Stimulated activated CD8-positive, alpha-beta memory T cell treated with anti-CD3 and anti-CD28 coated beads, Interleukin-7, amount 100 ng/mL, for 4 hours (primary cell): Measurements from ENCODE around the gene SIMC1.
A peak's percentile ranks its signal among the peaks of the same experiment; 100 is the strongest.

Source experiments
- DNase-seq, 2 donors: peaks; one replicate each; pipeline ENCODE4 v3.0.0-alpha.2; 2020; ENCODE audit warnings: low read depth in 2 of 2

Gene SIMC1

GRCh38 chr5:176364765-176365350 is 126.6 kb downstream of the SIMC1 start:
- no peak for DNase-seq

- DNase-seq: peak; percentile 22 to 58
Measured at GRCh38 chr5:176365351-176366231, 127.4 kb downstream of the SIMC1 start, which contains the start of gene ARL10. Gene ARL10, plus strand, starts transcription at chr5:176365487. Its CDS starts 77 bp downstream, at chr5:176365564.

- DNase-seq: no peak
Measured at GRCh38 chr5:176366232-176366894, 128.1 kb downstream of the SIMC1 start.

GRCh38 chr5:176368726-176369125 is 130.5 kb downstream of the SIMC1 start:
- DNase-seq: no peak

- no peak for DNase-seq
Measured at GRCh38 chr5:176369934-176370711, 131.9 kb downstream of the SIMC1 start.

DNA sequence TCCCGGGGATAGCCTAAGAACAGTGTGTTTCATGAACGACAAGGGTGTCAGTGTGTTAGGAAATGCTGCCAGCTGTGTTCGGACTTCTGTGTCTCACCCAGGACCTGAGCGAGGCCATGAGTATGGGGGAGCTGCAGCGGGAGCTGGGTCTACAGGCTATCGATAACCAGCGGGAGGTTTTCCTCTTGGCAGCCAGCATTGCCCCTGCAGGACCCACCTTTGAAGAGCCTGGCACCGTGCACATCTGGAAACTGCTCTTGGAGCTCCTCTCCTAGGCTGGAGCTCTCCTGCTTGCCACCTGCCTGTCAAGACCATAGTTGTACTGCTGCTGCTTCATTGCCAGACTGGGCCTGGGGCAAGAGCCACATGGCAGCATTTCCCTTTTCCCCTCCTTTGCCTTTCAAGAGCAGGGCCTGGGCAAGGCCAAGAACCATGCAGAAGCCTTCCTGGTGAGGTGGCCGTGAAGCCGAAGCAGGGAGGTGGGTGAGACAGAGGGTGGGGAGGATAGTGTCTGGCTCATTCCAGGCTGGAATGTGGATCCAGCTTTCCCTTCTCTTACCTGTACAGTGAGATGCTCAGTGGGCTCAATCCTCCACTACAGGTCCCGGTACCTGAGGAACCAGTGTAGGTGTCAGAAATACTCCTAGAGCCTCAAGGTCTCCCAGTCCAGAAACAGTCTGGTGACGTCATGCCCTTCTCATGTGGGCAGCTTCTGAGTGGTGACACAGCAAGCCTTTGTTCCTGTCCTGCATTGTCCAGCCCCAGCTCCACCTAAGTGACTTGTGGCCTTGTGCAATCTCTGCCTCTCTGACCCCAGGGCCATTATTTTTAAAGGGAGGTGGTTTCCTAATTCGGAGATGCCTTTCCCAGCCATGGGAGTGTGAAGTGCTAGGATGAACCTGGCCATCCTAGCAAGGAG is 133.7 kb downstream of the SIMC1 start:
- DNase-seq: no peak

- no peak for DNase-seq
Measured at GRCh38 chr5:176373100-176373818, 135.0 kb downstream of the SIMC1 start.

DNA sequence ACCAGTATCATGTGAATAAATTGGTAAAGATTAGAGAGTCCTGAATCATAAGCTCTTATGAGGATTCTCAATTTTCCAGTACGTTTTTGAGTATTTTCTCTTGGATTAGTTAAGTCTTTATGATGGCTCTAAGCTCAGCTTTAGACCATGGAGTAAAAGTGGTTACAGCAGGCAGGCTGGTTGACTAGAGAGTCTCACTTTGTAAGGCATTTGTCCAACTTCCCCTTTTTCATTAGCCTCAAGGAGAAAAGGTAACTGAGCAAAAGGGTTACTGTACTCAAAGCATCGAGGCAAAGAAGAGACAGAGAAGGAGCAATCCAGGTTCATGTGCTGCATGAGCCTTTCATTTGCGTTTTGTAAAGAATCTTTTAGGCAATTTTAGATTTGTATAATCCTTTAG is 141.7 kb downstream of the SIMC1 start:
- no peak for DNase-seq

DNA sequence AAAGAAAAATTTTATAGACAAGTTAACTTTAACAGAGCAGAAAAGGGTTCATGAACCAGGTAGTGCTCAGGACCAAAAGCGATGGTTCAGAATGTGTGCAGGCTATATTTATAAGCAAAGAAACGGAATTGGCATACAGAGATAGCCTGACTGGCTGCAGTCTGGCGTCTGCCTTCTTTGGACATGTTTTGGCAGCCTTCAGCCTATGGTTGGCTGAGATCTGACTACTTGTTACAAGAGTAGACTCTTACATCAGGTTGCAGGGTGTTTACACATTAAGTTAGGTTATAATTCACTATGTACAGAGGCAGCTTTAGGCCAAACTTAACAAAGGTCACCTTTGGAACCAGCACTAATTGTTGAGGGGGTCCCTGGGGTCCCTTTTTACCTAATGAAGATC is 143.2 kb downstream of the SIMC1 start:
- no peak for DNase-seq

- DNase-seq: no peak
Measured at GRCh38 chr5:176381979-176382378, 143.8 kb downstream of the SIMC1 start.

DNA sequence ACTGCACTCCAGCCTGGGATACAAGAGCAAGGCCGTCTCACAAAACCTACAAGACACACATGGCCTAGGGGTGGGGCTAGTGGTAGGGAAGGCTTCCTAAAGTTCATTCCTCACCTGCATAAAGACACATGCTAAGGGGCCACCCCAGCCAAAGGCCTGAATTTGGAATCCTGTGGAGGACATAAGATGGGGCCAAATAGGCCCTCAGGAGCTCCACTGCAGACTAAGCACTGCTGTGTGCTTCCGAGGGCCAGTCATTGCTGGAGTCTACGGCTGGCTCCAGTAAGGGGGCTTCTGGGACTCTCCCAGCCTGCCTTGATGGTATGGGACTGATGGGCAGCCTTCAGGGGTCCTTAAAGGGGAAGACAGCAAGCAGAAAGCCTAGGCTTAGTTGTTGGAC is 144.5 kb downstream of the SIMC1 start:
- DNase-seq: no peak

GRCh38 chr5:176383248-176383905 is 145.2 kb downstream of the SIMC1 start:
- DNase-seq: no peak

GRCh38 chr5:176383961-176384360 is 145.7 kb downstream of the SIMC1 start:
- no peak for DNase-seq

GRCh38 chr5:176384366-176384930 is 146.2 kb downstream of the SIMC1 start:
- no peak for DNase-seq

DNA sequence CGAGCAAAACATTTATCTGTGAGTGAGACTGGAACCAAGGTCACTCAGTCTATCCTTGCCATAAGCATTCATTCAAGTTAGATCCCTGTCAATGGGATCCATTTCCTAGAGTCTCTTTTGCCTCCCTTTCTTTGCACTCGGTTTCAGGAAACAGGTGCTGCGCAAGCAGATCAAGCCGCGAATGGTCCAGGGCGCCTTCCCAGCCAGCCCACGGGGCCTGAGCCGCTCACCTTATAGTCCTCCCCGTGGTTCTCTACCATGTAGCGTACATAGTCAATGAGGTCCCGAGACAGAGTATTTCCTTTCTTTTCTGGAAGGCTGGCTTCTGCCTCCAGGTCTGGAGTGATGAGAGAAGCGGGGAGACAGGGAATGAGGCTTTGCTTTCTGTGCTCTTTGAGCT is 146.8 kb downstream of the SIMC1 start:
- DNase-seq: no peak

DNA sequence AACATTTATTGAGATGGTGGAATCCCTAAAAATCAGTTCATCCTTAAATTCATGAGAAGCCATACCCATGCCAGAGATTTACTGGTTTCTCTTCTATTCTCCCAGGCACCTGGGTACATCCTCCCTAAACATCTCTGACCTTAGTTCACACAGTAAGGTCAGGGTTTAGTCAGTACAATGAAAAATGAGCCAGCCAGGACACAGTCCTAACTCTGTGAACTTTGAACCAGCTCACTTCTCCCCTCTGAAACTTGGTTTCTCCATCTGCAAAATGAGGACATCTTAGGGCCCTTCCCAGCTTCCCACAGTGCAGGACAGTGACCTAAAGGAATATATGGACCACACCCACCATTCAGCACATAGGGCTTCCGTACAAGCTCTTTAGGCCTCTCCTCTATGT is 148.3 kb downstream of the SIMC1 start:
- DNase-seq: no peak

DNA sequence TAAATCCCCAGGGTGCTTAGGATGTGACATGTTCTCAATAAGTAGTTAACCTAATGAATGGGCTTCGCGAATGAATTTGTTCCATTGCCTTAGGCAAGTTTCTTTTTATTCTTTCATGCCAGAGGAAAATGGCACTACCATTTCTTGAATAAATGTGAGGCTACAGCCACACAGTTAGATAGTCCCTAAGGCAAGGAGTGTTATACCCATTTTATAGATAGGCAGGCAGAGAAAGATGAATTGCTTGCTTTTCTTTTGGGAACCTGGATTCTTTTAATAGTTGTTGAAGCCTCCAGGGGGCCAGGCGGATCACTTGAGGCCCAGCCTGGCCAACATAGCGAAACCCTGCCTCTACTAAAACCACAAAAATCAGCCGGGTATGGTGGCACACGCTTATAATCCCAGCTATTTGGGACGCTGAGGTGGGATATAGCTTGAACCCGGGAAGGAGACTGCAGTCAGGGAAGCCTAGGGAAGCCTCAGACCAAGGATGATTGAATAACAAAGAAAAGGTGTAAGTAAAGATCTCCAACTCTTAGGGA is 149.2 kb downstream of the SIMC1 start:
- no peak for DNase-seq

GRCh38 chr5:176388003-176388443 is 149.8 kb downstream of the SIMC1 start:
- DNase-seq: no peak
